SK-N-SH (cell line): ENCODE measurements around the gene CIITA. TPM values are rescaled to one million over a fixed set of nuclear protein-coding genes. Genes with fewer than 3 reads are reported as not detected.

Experiments
- CTCF ChIA-PET: fragments of 300-600, 350-600 bp; formaldehyde crosslinking; extraction: SDS; loops from one replicate; lab custom pipeline; 2021; lab: Yijun Ruan, JAX
- POLR2A ChIA-PET: fragments of 350-600 bp; sonication (Branson Sonifier 250); formaldehyde crosslinking; extraction: SDS; loops from one replicate; lab custom pipeline; 2020; ENCODE audit warnings: antibody characterized with exemption, inconsistent platforms; lab: Yijun Ruan, JAX
- DNase-seq: peaks from one replicate; pipeline ENCODE4 v3.0.0; 2012
- H2AFZ ChIP-seq: fragments of 200-600 bp; sonication (generic); 2 replicates; pipeline ENCODE4 v1.8.1; 2016; ENCODE audit warnings: antibody characterized with exemption, mild to moderate bottlenecking, low read depth
- H3F3A ChIP-seq: fragments of 200-600 bp; sonication (generic); replicated peaks from 2 replicates; pipeline ENCODE3; 2016; ENCODE audit warnings: antibody characterized with exemption, mild to moderate bottlenecking; ENCODE audit not compliant: insufficient read depth
- H3K27ac ChIP-seq, 2 experiments: fragments of 200-500 bp in 1 of 2; fragments of 200-600 bp in 1 of 2; sonication (Bioruptor generic) in 1 of 2; sonication (generic), shearing (Covaris generic) in 1 of 2; 2 replicates each; pipeline versions ENCODE4 v1.5.1 to v1.6.1; 2014 to 2016; ENCODE audit warnings: low read depth in 2 of 2, inconsistent platforms in 1 of 2, low read length in 1 of 2, mild to moderate bottlenecking in 1 of 2, mixed read lengths in 1 of 2
- H3K27me3 ChIP-seq: fragments of 200-600 bp; sonication (generic), shearing (Covaris generic); 2 replicates; pipeline ENCODE4 v1.6.1; 2016; ENCODE audit warnings: mixed run types; ENCODE audit not compliant: insufficient read depth
- H3K36me3 ChIP-seq, 2 experiments: fragments of 200-500 bp in 1 of 2; fragments of 200-600 bp in 1 of 2; sonication (Bioruptor generic) in 1 of 2; sonication (generic) in 1 of 2; replicated peaks in 1 of 2; 2 replicates each; pipeline versions ENCODE3 to v1.5.1; 2014 to 2016; ENCODE audit warnings: low read length in 1 of 2, mild to moderate bottlenecking in 1 of 2; ENCODE audit not compliant: insufficient read depth in 2 of 2, control insufficient read depth in 1 of 2
- H3K4me1 ChIP-seq, 2 experiments: fragments of 200-500 bp in 1 of 2; fragments of 200-600 bp in 1 of 2; sonication (Bioruptor generic) in 1 of 2; sonication (generic), shearing (Covaris generic) in 1 of 2; 2 replicates each; pipeline versions ENCODE4 v1.5.1 to v1.6.1; 2014 to 2016; ENCODE audit warnings: low read depth in 1 of 2, low read length in 1 of 2, mixed run types in 1 of 2; ENCODE audit not compliant: insufficient read depth in 2 of 2, control insufficient read depth in 1 of 2
- H3K4me2 ChIP-seq: fragments of 200-600 bp; sonication (generic), shearing (Covaris generic); 2 replicates; pipeline ENCODE4 v1.6.1; 2017; ENCODE audit warnings: mixed run types
- H3K4me3 ChIP-seq, 2 experiments: fragments of 200-500 bp in 1 of 2; fragments of 200-600 bp in 1 of 2; sonication (Bioruptor generic) in 1 of 2; sonication (generic), shearing (Covaris generic) in 1 of 2; 2 replicates each; pipeline versions ENCODE4 v1.5.1 to v1.8.1; 2014 to 2016; ENCODE audit warnings: low read depth in 2 of 2, inconsistent platforms in 1 of 2, low read length in 1 of 2, mild to moderate bottlenecking in 1 of 2, mixed read lengths in 1 of 2, moderate library complexity in 1 of 2
- H3K79me2 ChIP-seq: fragments of 200-600 bp; sonication (generic); 2 replicates; pipeline ENCODE4 v1.8.1; 2017; ENCODE audit warnings: mild to moderate bottlenecking; ENCODE audit not compliant: insufficient read depth
- H3K9ac ChIP-seq: fragments of 200-600 bp; sonication (generic); 2 replicates; pipeline ENCODE4 v1.6.1; 2017; ENCODE audit warnings: mixed run types
- H3K9me2 ChIP-seq: fragments of 200-600 bp; sonication (generic); 2 replicates; pipeline ENCODE4 v1.6.1; 2017; ENCODE audit warnings: mixed run types
- H3K9me3 ChIP-seq: fragments of 200-600 bp; sonication (generic); 2 replicates; pipeline ENCODE4 v1.6.1; 2017; ENCODE audit warnings: mixed run types, mild to moderate bottlenecking, moderate library complexity
- H4K20me1 ChIP-seq: fragments of 200-600 bp; sonication (generic); 2 replicates; pipeline ENCODE4 v1.6.1; 2017; ENCODE audit warnings: mild to moderate bottlenecking, mixed run types; ENCODE audit not compliant: insufficient read depth
- EP300 ChIP-seq, 2 experiments: IDR thresholded peaks; 2 replicates each; pipeline versions ENCODE4 v1.4.0 to v1.6.1; 2012; ENCODE audit warnings: borderline replicate concordance in 1 of 2, low read depth in 1 of 2, low read length in 1 of 2
- FOSL2 ChIP-seq: IDR thresholded peaks from 2 replicates; pipeline ENCODE4 v1.4.0; 2012; ENCODE audit warnings: low read depth, mild to moderate bottlenecking, moderate library complexity, borderline replicate concordance
- FOXJ3 ChIP-seq: sonication (generic); formaldehyde crosslinking; IDR thresholded peaks from 2 replicates; pipeline ENCODE4 v1.5.1; 2020; ENCODE audit warnings: mild to moderate bottlenecking, missing genetic modification reagents
- FOXM1 ChIP-seq: IDR thresholded peaks from 2 replicates; pipeline ENCODE4 v1.4.0; 2012; ENCODE audit warnings: low read depth, mild to moderate bottlenecking
- GATA2 ChIP-seq: sonication (generic); formaldehyde crosslinking; IDR thresholded peaks from 2 replicates; pipeline ENCODE4 v1.5.0; 2020; ENCODE audit warnings: mild to moderate bottlenecking, missing genetic modification reagents
- JUND ChIP-seq: IDR thresholded peaks from 2 replicates; pipeline ENCODE4 v1.4.0; 2012
- POLR2AphosphoS5 ChIP-seq: IDR thresholded peaks from 2 replicates; pipeline ENCODE4 v1.6.1; 2012; ENCODE audit warnings: low read depth, low read length
- REST ChIP-seq: IDR thresholded peaks from 2 replicates; pipeline ENCODE4 v1.6.1; 2012; ENCODE audit warnings: mild to moderate bottlenecking, low read depth, low read length, moderate library complexity
- SMC3 ChIP-seq: IDR thresholded peaks from 2 replicates; pipeline ENCODE4 v1.6.1; 2012; ENCODE audit warnings: low read depth, low read length, improper control_type of control experiment
- TEAD4 ChIP-seq: IDR thresholded peaks from 2 replicates; pipeline ENCODE4 v1.4.0; 2012; ENCODE audit warnings: mild to moderate bottlenecking, borderline replicate concordance; ENCODE audit not compliant: insufficient read depth
- USF1 ChIP-seq: IDR thresholded peaks from 2 replicates; pipeline ENCODE4 v1.4.0; 2012; ENCODE audit warnings: low read depth, borderline replicate concordance
- ZBTB33 ChIP-seq: IDR thresholded peaks from 2 replicates; pipeline ENCODE4 v1.4.0; 2012; ENCODE audit warnings: low read depth, borderline replicate concordance
- WGBS: methylation state at CpG from one replicate; pipeline ENCODE4 v1.1.6; 2017; ENCODE audit warnings: low lambda C conversion rate; 5-methylcytosine and 5-hydroxymethylcytosine counted together
- polyA plus RNA-seq, 3 experiments: library from polyadenylated mRNA; depleted of rRNA; stranded (reverse); fragments of >200 nt; gene quantifications; 2 replicates each; pipeline ENCODE4 v1.2.3, GENCODE V29; 2012

The CIITA gene
- polyA plus RNA-seq, 1 of the 3 experiments (the other 2 are of a cell fraction), result 0.23 TPM

- Histone ChIP-seq H3K4me3 (no peak overlapping the region), H3K27ac (no peak overlapping the region), H3K4me2 (peak overlapping the region; percentile 6; the same call in 1 of the 2 replicates), H3K79me2 (peaks cover 89% of the 10 kb centered on the region), H2AFZ (no peak overlapping the region), H3K36me3 (peaks cover 6 to 26% of the 10 kb centered on the region in 2 experiments), H3K9me2 (no peaks in the 10 kb centered on the region), H3K4me1 (peaks cover 15 to 69% of the 10 kb centered on the region in 2 experiments), H3K9me3 (no peaks in the 10 kb centered on the region), H4K20me1 (peaks cover 89% of the 10 kb centered on the region), H3F3A (no peaks in the 10 kb centered on the region), H3K9ac (no peak overlapping the region), H3K27me3 (no peaks in the 10 kb centered on the region)
- CTCF ChIA-PET, result interaction anchor here (0.5 to 2.9 kb wide), 3 partner anchors 17 to 199 kb away, joined by 3 to 16 read pairs (median 3); no protein-coding TSS in a partner anchor
- WGBS, result 76% methylated on average over 8 of the region's 8 CpGs
- DNase-seq, result no peak
- POLR2A ChIA-PET, result no interaction called here
- TF ChIP-seq EP300 (IDR thresholded peaks at IDR 0.05; ENCODE audit: borderline replicate concordance in 1 of 2, low read depth in 1 of 2, low read length in 1 of 2), result no peak
- TF ChIP-seq FOXM1, result no peak
- TF ChIP-seq TEAD4, result no peak
- no peak for TF ChIP-seq FOXJ3 (CRISPR knock-in tag)
- no peak for TF ChIP-seq USF1
- TF ChIP-seq GATA2 (CRISPR knock-in tag), result no peak
- TF ChIP-seq ZBTB33, result no peak
- TF ChIP-seq POLR2AphosphoS5, result no peak
Observed at GRCh38 chr16:10936272-10936984, 59.4 kb downstream of the CIITA start.

GRCh38 chr16:10937068-10937859, 60.3 kb downstream of the CIITA start:
- Histone ChIP-seq H3K4me2 (0 out of 2 replicates have a peak overlapping the region, but pooled peaks have one; percentile 99), H3K36me3 (peaks cover 6 to 26% of the 10 kb centered on the region in 2 experiments), H3F3A (no peaks in the 10 kb centered on the region), H3K9me2 (no peaks in the 10 kb centered on the region), H3K9ac (no peak overlapping the region), H3K9me3 (no peaks in the 10 kb centered on the region), H3K27me3 (no peaks in the 10 kb centered on the region), H3K4me1 (peaks cover 15 to 70% of the 10 kb centered on the region in 2 experiments), H2AFZ (no peak overlapping the region), H3K27ac (no peak overlapping the region; a peak in 1 of 4 replicates), H3K4me3 (no peak overlapping the region), H4K20me1 (peaks cover 84% of the 10 kb centered on the region), H3K79me2 (peaks cover 92% of the 10 kb centered on the region)
- no peak for DNase-seq
- 86% methylated on average over 6 of the region's 11 CpGs for WGBS
- ChIA-PET POLR2A (no interaction called here), CTCF (interaction anchor here (1.2 to 2.9 kb wide), 4 partner anchors 16 to 318 kb away, joined by 3 to 16 read pairs (median 5); no protein-coding TSS in a partner anchor)
- no peak for TF ChIP-seq REST
- TF ChIP-seq USF1, result no peak
- no peak for TF ChIP-seq FOSL2
- no peak for TF ChIP-seq JUND
- no peak for TF ChIP-seq POLR2AphosphoS5
- no peak for TF ChIP-seq TEAD4
- TF ChIP-seq FOXM1, result no peak
- TF ChIP-seq SMC3, result no peak
- no peak for TF ChIP-seq FOXJ3 (CRISPR knock-in tag)
